Loucy (cell line): Measurements from ENCODE around the gene RGS6.

Experiments
- H2AFZ ChIP-seq: fragments of 200-600 bp; sonication (generic); 2 replicates; pipeline ENCODE4 v1.6.0; 2016; ENCODE audit warnings: antibody characterized with exemption, mild to moderate bottlenecking, low read length, moderate library complexity
- H3F3A ChIP-seq: fragments of 200-600 bp; 2 replicates; pipeline ENCODE4 v1.6.0; 2016; ENCODE audit warnings: antibody characterized with exemption, low read depth, mild to moderate bottlenecking
- H3K27me3 ChIP-seq: fragments of 200-600 bp; sonication (generic); 2 replicates; pipeline ENCODE4 v1.6.1; 2014; ENCODE audit warnings: low read length, mild to moderate bottlenecking; ENCODE audit not compliant: insufficient read depth, poor library complexity, severe bottlenecking
- H3K36me3 ChIP-seq: fragments of 200-600 bp; sonication (generic); 2 replicates; pipeline ENCODE4 v1.6.1; 2016; ENCODE audit warnings: low read length; ENCODE audit not compliant: insufficient read depth
- H3K4me1 ChIP-seq: fragments of 200-600 bp; sonication (generic); 2 replicates; pipeline ENCODE4 v1.5.1; 2014; ENCODE audit warnings: low read length, mild to moderate bottlenecking; ENCODE audit not compliant: insufficient read depth, poor library complexity, severe bottlenecking
- H3K4me2 ChIP-seq: fragments of 200-600 bp; sonication (generic); 2 replicates; pipeline ENCODE4 v1.6.0; 2014; ENCODE audit warnings: antibody characterized with exemption, low read length, low read depth, mild to moderate bottlenecking; ENCODE audit not compliant: poor library complexity, severe bottlenecking
- H3K4me3 ChIP-seq: fragments of 200-600 bp; sonication (generic); 2 replicates; pipeline ENCODE4 v1.5.1; 2014; ENCODE audit warnings: low read length, mild to moderate bottlenecking, mixed read lengths; ENCODE audit not compliant: poor library complexity, severe bottlenecking
- H3K79me2 ChIP-seq: fragments of 200-600 bp; sonication (generic); 2 replicates; pipeline ENCODE4 v1.6.1; 2014; ENCODE audit warnings: low read length; ENCODE audit not compliant: insufficient read depth
- H3K9ac ChIP-seq: fragments of 200-600 bp; sonication (generic); 2 replicates; pipeline ENCODE4 v1.6.0; 2014; ENCODE audit warnings: mild to moderate bottlenecking, low read depth, low read length, moderate library complexity; ENCODE audit not compliant: poor library complexity, severe bottlenecking
- H3K9me2 ChIP-seq: fragments of 200-600 bp; sonication (generic); replicated peaks from 2 replicates; pipeline ENCODE4 v1.6.1; 2016; ENCODE audit warnings: low read depth, low read length, mixed read lengths
- H3K9me3 ChIP-seq: fragments of 200-600 bp; sonication (generic); 2 replicates; pipeline ENCODE4 v1.6.1; 2014; ENCODE audit warnings: mild to moderate bottlenecking, antibody characterized with exemption, low read length, low read depth; ENCODE audit not compliant: insufficient read depth
- H4K20me1 ChIP-seq: fragments of 200-600 bp; sonication (generic); 2 replicates; pipeline ENCODE4 v1.6.0; 2014; ENCODE audit warnings: antibody characterized with exemption, low read length, mild to moderate bottlenecking; ENCODE audit not compliant: insufficient read depth, poor library complexity, severe bottlenecking
- CTCF ChIP-seq: fragments of 200-600 bp; sonication (generic); conservative IDR thresholded peaks from 2 replicates; pipeline ENCODE4 v1.5.1; 2014; ENCODE audit warnings: mild to moderate bottlenecking, antibody characterized with exemption, low read length
- EZH2phosphoT487 ChIP-seq: fragments of 200-600 bp; IDR thresholded peaks from 2 replicates; pipeline ENCODE4 v1.6.1; 2018; ENCODE audit warnings: antibody characterized with exemption, mild to moderate bottlenecking, moderate library complexity, borderline replicate concordance

RGS6 gene

DNA sequence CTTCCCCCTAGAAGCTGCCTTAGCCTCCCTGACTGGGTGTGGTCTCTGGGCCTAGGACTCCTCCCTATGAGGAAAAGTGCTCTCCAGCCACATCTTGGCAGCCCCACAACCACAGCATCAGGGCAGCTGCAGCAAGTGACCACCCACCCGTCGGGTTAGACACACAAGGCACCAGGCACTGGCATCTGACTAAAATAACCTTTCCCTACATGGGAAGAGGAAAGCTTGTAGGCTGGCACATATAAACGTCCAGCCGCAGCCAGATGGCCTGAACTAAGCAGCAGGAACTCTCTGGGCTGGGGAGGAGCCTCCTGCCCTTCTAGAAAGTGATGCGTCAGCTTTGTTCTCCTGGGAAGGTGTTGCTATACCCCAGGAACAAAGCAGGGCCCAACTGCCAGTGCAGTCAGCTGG is 632.9 kb downstream of the RGS6 start:
- TF ChIP-seq EZH2phosphoT487 (no peak), CTCF (no peak)
- Histone ChIP-seq H3K4me3 (no peak overlapping the region), H3K36me3 (no peaks in the 10 kb centered on the region), H3K4me1 (peaks cover 48% of the 10 kb centered on the region), H3K27me3 (no peaks in the 10 kb centered on the region), H3K4me2 (no peak overlapping the region), H3K9me3 (no peaks in the 10 kb centered on the region), H3K79me2 (no peaks in the 10 kb centered on the region), H4K20me1 (no peaks in the 10 kb centered on the region), H3K9me2 (no peaks in the 10 kb centered on the region), H2AFZ (no peak overlapping the region), H3F3A (no peaks in the 10 kb centered on the region), H3K9ac (no peak overlapping the region)

GRCh38 chr14:72565917-72566316 is 633.7 kb downstream of the RGS6 start:
- Histone ChIP-seq H3K9me2 (no peaks in the 10 kb centered on the region), H3K9ac (no peak overlapping the region), H2AFZ (no peak overlapping the region), H3K79me2 (no peaks in the 10 kb centered on the region), H3K4me1 (peaks cover 42% of the 10 kb centered on the region), H3K4me2 (no peak overlapping the region), H3K36me3 (no peaks in the 10 kb centered on the region), H3F3A (no peaks in the 10 kb centered on the region), H3K9me3 (no peaks in the 10 kb centered on the region), H3K4me3 (no peak overlapping the region), H3K27me3 (no peaks in the 10 kb centered on the region), H4K20me1 (no peaks in the 10 kb centered on the region)
- TF ChIP-seq EZH2phosphoT487, result no peak
- no peak for TF ChIP-seq CTCF

DNA sequence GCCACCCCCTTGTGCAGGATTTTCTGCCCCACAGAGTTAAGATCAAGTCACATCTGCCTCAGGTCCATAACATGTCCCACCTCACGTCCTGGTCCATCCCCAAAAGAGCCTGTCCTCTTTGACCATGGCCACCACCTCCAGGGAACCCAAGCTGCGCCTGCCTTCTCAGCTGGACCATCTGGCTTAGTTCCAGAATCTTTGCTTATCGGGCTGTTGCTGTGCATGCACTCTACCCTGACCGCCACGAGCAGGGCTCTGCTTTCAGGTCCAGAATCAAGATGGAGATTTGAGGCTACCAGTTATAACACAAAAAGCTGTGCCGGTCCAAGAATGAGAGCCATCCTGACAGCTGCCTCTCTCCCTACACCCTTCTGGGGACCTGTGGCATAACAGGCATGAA is 635.0 kb downstream of the RGS6 start:
- Histone ChIP-seq H3K27me3 (no peaks in the 10 kb centered on the region), H3K79me2 (no peaks in the 10 kb centered on the region), H3K36me3 (no peaks in the 10 kb centered on the region), H3K9ac (no peak overlapping the region), H3K9me2 (no peaks in the 10 kb centered on the region), H3K9me3 (no peaks in the 10 kb centered on the region), H2AFZ (no peak overlapping the region), H3F3A (no peaks in the 10 kb centered on the region), H3K4me3 (no peak overlapping the region), H4K20me1 (no peaks in the 10 kb centered on the region), H3K4me1 (peaks cover 42% of the 10 kb centered on the region), H3K4me2 (no peak overlapping the region)
- no peak for TF ChIP-seq EZH2phosphoT487
- no peak for TF ChIP-seq CTCF
